HFFc6 (cell line): ENCODE measurements around the gene CCDC73. TPM values are rescaled to one million over a fixed set of nuclear protein-coding genes. Genes with fewer than 3 reads are reported as not detected.

Source experiments
- DNase-seq: peaks from one replicate; pipeline ENCODE4 v3.0.0-alpha.2; 2018
- H3K27ac Mint-ChIP-seq: 2 replicates; pipeline ENCODE4 v1.8.0; 2020; ENCODE audit warnings: mild to moderate bottlenecking, mixed read lengths
- H3K27me3 Mint-ChIP-seq: 2 replicates; pipeline ENCODE4 v1.8.0; 2021; ENCODE audit warnings: mild to moderate bottlenecking, moderate library complexity, mixed read lengths; ENCODE audit not compliant: insufficient read depth
- H3K36me3 Mint-ChIP-seq: 2 replicates; pipeline ENCODE4 v1.8.0; 2021; ENCODE audit warnings: low read depth, mixed read lengths
- H3K4me1 Mint-ChIP-seq: 2 replicates; pipeline ENCODE4 v1.8.0; 2020; ENCODE audit warnings: low read depth, mixed read lengths
- H3K4me3 Mint-ChIP-seq: 2 replicates; pipeline ENCODE4 v1.8.0; 2020; ENCODE audit warnings: mild to moderate bottlenecking, moderate library complexity, mixed read lengths
- H3K9me3 Mint-ChIP-seq: 2 replicates; pipeline ENCODE4 v1.8.0; 2020; ENCODE audit warnings: mild to moderate bottlenecking, mixed read lengths
- CTCF ChIP-seq: fragments of 200-600 bp; sonication (generic); IDR thresholded peaks from 2 replicates; pipeline ENCODE4 v1.5.0; 2021; ENCODE audit warnings: antibody characterized with exemption, mild to moderate bottlenecking
- total RNA-seq, 6 experiments: library from RNA; stranded (reverse); fragmentation: NEBNext Ultra II Directional; extraction: Animal tissue kit (Norgen Biotek cat#: 25700); gene quantifications; 2 replicates in 1 of 6; 3 replicates in 5 of 6; pipeline ENCODE4 v1.2.3, GENCODE V29; 2021

CCDC73 gene
- total RNA-seq, 6 experiments from 2014 or later, result not detected

GRCh38 chr11:32566517-32566916, 227.9 kb downstream of the CCDC73 start:
- Mint-ChIP-seq H3K4me1 (peaks cover 7% of the 10 kb centered on the region; the same call in 1 of the 2 replicates), H3K27me3 (peaks cover 16% of the 10 kb centered on the region), H3K36me3 (no peaks in the 10 kb centered on the region), H3K27ac (no peak overlapping the region), H3K4me3 (no peak overlapping the region), H3K9me3 (no peaks in the 10 kb centered on the region)
- no peak for TF ChIP-seq CTCF
- no peak for DNase-seq

- Mint-ChIP-seq H3K27ac (no peak overlapping the region), H3K4me3 (no peak overlapping the region), H3K27me3 (peaks cover 9% of the 10 kb centered on the region), H3K9me3 (no peaks in the 10 kb centered on the region), H3K4me1 (no peaks in the 10 kb centered on the region; the same call in 1 of the 2 replicates), H3K36me3 (no peaks in the 10 kb centered on the region)
- TF ChIP-seq CTCF, result no peak
- DNase-seq, result no peak
Observed at GRCh38 chr11:32563600-32563959, 230.9 kb downstream of the CCDC73 start.

- Mint-ChIP-seq H3K4me1 (no peaks in the 10 kb centered on the region; the same call in 1 of the 2 replicates), H3K4me3 (no peak overlapping the region), H3K27ac (no peak overlapping the region), H3K9me3 (no peaks in the 10 kb centered on the region), H3K27me3 (peaks cover 9% of the 10 kb centered on the region), H3K36me3 (no peaks in the 10 kb centered on the region)
- no peak for DNase-seq
- no peak for TF ChIP-seq CTCF
Observed at GRCh38 chr11:32562839-32563599, 231.4 kb downstream of the CCDC73 start.

- H3K36me3 Mint-ChIP-seq, result no peaks in the 10 kb centered on the region
- H3K4me1 Mint-ChIP-seq, result no peaks in the 10 kb centered on the region; the same call in 1 of the 2 replicates
- no peak overlapping the region for H3K27ac Mint-ChIP-seq
- DNase-seq, result no peak
- H3K9me3 Mint-ChIP-seq, result no peaks in the 10 kb centered on the region
- no peak for TF ChIP-seq CTCF
- H3K27me3 Mint-ChIP-seq, result peaks cover 9% of the 10 kb centered on the region
- no peak overlapping the region for H3K4me3 Mint-ChIP-seq
Observed at GRCh38 chr11:32561835-32562234, 232.6 kb downstream of the CCDC73 start.

- H3K27ac Mint-ChIP-seq, result no peak overlapping the region
- no peaks in the 10 kb centered on the region for H3K36me3 Mint-ChIP-seq
- TF ChIP-seq CTCF, result no peak
- no peaks in the 10 kb centered on the region for H3K9me3 Mint-ChIP-seq
- peaks cover 7% of the 10 kb centered on the region for H3K27me3 Mint-ChIP-seq
- no peak for DNase-seq
- no peaks in the 10 kb centered on the region for H3K4me1 Mint-ChIP-seq
- H3K4me3 Mint-ChIP-seq, result no peak overlapping the region
Observed at GRCh38 chr11:32555895-32556294, 238.6 kb downstream of the CCDC73 start.
